Ramos (cell line): ENCODE measurements around the gene KRTAP9-2.
"Not testable (repeated sequence)": the region's sequence is repeated elsewhere in the genome, so short reads cannot be mapped to it uniquely, and the experiment has no call there.

Experiments used
- in situ Hi-C: fragments of 300-500 bp; cut with MboI; formaldehyde crosslinking; loops from one replicate; pipeline ENCODE4 v1.14.3; 2022; ENCODE audit warnings: low sequenced_read_pairs; ENCODE audit not compliant: unreplicated experiment

KRTAP9-2 gene

DNA sequence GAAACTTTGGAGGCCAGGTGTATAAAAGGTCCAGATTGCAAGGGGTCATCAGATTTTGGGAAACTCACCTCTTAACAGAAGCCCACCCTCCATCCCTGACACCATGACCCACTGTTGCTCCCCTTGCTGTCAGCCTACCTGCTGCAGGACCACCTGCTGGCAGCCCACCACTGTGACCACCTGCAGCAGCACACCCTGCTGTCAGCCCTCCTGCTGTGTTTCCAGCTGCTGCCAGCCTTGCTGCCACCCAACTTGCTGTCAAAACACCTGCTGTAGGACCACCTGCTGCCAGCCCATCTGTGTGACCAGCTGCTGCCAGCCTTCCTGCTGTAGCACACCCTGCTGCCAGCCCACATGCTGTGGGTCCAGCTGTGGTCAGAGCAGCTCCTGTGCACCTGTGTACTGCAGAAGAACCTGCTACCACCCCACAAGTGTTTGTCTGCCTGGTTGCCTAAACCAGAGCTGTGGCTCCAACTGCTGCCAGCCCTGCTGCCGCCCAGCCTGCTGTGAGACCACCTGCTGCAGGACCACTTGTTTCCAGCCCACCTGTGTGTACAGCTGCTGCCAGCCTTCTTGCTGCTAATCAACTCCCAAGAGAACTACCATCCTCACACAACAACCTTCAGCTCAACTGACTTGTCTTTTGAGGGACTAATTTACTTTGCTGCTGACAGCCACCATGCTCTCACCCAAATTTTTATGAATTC is 6.1 kb downstream of the KRTAP9-2 start, which contains the start of gene KRTAP9-3:
Gene KRTAP9-3 (plus strand): TSS at position 51 of the 707 bp plus-strand sequence. CDS start 53 bp downstream, at position 104.
- in situ Hi-C loops, result not testable (repeated sequence)

DNA sequence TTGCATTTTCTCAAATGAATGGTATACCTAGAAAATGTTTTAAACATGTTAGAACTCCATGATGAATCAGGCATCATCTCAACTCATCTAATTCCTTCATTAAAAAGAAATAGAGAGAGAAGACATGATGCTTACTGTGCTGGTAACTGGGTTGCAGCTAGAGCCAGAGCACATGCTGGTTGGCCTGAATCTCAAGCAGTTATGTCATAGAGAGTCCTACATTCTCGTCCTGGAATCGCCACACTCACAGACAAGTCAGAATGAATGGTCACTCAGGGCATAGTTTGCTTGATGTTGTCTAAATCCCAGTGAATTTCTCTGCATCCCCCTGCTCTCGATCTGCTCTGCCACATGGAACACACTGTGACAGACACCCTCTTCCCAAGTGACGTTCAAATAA is 10.7 kb downstream of the KRTAP9-2 start:
- in situ Hi-C loops, result not testable (repeated sequence)

DNA sequence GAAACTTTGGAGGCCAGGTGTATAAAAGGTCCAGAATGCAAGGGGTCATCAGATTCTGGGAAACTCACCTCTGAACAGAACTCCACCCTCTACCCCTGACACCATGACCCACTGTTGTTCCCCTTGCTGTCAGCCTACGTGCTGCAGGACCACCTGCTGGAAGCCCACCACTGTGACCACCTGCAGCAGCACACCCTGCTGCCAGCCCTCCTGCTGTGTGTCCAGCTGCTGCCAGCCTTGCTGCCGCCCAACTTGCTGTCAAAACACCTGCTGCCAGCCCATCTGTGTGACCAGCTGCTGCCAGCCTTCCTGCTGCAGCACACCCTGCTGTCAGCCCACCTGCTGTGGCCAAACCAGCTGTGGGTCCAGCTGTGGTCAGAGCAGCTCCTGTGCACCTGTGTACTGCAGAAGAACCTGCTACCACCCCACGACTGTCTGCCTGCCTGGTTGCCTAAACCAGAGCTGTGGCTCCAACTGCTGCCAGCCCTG is 11.5 kb downstream of the KRTAP9-2 start, which contains the start of gene KRTAP9-8:
Gene KRTAP9-8 (plus strand): TSS at position 51 of the 489 bp plus-strand sequence. CDS start 53 bp downstream, at position 104.
- in situ Hi-C loops, result not testable (repeated sequence)

DNA sequence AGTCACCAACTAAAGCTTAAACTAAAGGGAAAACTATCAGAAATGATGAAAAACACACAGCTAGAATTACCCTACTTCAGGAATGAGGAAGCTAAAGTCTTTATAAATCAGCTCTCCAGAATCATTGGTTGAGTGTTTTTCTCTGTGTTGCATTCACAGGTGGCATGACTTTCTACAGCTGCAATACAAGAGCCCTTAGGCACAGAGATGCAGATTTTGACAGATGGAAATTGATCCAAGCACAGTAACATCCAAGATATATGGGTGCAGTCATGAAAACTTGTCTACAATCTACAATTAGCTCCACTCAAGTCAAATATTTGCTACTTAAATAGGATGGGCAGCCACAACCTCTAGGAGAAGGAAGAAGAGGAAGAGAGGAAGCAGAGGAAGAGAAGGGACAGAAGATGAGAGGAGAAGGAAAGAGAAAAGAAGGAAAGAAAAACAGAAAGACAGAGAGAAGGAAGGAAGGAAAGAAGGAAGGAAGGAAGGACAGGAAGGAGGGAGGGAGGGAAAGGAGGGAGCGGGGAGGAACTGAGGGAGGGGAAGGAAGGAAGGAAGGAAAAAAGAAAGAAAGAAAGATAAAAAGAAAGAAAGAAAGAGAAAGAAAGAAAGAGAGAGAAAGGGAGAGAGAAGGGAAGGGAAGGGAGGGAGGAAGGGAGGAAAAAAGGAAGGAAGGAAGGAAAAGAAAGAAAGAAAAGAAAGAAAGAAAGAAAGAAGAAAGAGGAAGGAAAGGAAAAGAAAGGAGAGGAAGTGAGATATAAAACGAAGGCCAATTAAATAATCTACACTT is 20.7 kb downstream of the KRTAP9-2 start:
- in situ Hi-C loops, result not testable (repeated sequence)

DNA sequence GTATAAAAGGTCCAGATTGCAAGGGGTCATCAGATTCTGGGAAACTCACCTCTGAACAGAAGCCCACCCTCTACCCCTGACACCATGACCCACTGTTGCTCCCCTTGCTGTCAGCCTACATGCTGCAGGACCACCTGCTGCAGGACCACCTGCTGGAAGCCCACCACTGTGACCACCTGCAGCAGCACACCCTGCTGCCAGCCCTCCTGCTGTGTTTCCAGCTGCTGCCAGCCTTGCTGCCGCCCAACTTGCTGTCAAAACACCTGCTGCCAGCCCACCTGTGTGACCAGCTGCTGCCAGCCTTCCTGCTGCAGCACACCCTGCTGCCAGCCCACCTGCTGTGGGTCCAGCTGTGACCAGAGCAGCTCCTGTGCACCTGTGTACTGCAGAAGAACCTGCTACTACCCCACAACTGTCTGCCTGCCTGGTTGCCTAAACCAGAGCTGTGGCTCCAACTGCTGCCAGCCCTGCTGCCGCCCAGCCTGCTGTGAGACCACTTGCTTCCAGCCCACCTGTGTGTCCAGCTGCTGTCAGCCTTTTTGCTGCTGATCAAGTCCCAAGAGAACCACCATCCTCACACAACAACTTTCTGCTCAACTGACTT is 23.3 kb downstream of the KRTAP9-2 start, which contains the start of gene KRTAP9-4:
Gene KRTAP9-4 (plus strand): TSS at position 51 of the 604 bp plus-strand sequence. CDS start 34 bp downstream, at position 85.
- in situ Hi-C loops, result not testable (repeated sequence)

DNA sequence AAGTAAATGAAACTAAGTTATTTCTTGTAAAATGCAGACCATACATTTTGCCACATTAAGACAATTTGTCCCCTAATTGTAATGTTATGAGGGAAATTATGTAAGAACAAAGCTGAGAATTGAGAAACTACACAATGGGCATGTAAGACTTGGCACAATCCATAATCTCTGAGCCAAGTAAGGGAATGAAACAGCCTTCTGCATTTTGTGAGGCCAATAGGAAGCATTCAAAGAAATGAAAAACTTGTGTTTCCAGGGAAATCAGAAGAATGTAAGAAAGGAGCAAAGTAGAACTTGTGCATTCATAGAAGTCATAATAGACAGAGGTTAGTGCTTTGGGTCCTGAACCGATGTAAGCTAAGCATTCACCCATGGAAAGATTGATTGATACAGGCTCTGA is 24.8 kb downstream of the KRTAP9-2 start:
- in situ Hi-C loops, result no loop called here

DNA sequence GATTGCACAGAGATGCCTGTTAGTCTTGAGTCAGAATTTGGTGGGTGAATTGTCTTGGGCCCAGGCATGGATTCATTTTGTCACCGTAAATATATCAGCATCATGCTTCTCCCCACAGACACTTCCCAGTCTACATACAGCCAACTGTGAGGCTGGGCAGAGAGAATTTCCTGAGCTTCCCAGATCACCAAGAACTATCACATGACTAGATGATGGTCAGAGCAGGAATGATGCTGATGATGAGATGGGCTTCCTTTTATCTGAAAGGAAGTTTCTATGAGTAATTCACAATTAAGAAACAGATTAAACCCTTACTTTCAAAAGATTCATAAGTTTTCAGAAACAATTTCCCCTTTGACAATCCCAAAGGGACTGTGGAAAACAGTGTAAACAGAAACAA is 28.4 kb downstream of the KRTAP9-2 start:
- in situ Hi-C loops, result no loop called here

DNA sequence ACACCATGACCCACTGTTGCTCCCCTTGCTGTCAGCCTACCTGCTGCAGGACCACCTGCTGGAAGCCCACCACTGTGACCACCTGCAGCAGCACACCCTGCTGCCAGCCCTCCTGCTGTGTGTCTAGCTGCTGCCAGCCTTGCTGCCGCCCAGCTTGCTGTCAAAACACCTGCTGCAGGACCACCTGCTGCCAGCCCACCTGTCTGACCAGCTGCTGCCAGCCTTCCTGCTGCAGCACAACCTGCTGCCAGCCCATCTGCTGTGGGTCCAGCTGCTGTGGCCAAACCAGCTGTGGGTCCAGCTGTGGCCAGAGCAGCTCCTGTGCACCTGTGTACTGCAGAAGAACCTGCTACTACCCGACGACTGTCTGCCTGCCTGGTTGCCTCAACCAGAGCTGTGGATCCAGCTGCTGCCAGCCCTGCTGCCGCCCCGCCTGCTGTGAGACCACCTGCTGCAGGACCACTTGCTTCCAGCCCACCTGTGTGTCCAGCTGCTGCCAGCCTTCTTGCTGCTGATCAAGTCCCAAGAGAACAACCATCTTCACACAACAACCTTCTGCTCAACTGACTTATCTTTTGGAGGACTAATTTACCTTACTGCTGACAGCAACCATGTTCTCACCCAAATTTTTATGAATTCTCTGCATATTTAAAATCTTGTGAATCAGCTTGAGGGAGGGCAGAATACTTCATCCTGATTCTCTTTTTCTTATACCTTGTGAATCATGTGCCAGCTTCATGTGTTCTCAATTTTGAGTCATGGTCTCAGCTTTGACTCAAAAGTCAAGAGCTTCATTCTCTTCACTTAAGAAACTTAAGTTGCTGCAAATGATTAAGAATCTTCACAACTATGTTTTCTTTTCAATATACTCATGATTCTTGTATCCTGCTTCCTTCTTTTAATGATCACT is 29.2 kb downstream of the KRTAP9-2 start, which contains the start of gene KRTAP9-9:
Gene KRTAP9-9 (plus strand): TSS at position 4 of the 910 bp plus-strand sequence.
- in situ Hi-C loops, result not testable (repeated sequence)

DNA sequence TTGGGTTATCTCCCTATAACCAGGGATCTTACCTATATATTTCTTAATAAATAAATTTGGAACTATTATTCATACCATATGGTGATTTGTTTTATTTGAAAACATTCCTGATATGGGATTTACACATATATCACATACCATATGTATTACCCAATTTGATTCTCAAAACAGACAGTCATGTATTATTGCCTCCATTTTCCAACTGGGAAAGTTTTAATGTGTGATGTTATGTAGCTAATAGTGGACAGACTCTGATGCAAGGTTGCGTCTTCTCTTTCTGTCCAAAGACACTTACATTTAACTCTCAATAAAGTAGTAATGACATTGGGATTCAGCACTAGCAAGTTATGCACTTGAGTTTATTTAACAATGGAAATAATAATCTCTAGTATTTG is 29.8 kb downstream of the KRTAP9-2 start:
- in situ Hi-C loops, result no loop called here

DNA sequence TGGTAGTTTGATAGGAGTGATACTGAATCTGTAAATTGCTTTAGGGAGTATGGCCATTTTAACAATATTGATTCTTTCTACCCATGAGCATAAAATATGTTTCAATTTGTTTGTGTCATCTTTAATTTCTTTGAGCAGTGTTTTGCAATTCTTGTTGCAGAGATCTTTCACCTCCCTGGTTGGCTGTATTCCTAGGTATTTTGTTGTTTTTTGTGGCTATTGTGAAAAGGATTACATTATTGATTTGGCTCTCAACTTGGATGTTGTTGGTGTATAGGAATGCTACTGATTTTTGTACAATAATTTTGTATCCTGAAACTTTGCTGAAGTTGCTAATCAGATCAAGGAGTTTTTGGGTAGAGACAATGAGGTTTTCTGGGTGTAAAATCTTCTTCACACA is 32.0 kb downstream of the KRTAP9-2 start:
- in situ Hi-C loops, result no loop called here

DNA sequence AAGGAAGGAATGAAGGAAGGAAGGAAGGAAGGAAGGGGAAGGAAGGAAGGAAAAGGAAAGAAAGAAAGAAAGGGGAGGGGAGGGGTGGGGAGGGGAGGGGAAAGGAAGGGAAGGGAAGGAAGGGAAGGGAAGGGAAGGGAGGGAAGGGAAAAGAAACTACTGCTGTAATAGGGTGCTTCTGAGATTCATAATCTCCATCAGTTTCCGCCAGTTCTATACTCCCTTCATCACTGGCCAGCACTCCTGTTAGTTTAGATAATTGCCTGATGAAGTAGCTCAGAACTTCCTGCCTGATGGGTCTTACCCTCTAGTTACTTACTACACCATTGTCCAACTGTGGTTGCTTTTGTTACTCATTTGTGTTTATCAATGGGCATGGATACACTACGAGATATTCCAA is 36.8 kb downstream of the KRTAP9-2 start:
- in situ Hi-C loops, result no loop called here

DNA sequence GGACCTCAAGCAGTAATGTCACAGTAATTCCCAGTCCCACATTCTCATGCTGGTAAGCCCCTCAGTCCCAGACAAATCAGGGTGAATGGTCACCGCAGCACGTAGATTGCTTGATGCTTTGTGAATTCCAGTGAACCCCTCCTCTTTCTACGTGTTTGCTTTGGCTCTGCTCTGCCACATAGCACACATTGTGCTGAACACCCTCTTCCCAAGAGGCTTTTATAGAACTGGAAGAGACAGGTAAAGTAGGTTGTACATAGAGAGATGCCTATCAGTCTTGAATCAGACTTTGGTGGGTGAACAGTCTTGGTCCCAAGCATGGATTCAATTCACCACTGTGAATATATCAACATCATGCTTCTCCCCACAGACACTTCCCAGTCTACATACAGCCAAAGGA is 38.2 kb downstream of the KRTAP9-2 start:
- in situ Hi-C loops, result no loop called here

DNA sequence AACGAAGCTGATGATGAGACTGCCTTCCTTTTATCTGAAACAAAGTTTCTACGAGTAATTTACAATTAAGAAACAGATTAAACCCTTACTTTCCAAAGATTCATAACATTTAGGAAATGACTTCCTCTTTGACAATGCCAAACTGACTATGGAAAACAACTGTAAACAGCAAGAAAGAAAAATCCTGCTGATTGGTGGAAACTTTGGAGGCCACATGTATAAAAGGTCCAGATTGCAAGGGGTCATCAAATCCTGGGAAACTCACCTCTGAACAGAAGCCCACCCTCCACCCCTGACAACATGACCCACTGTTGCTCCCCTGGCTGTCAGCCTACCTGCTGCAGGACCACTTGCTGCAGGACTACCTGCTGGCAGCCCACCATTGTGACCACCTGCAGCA is 38.6 kb downstream of the KRTAP9-2 start, which contains the start of gene KRTAP9-6:
Gene KRTAP9-6 (plus strand): TSS at position 301 of the 400 bp plus-strand sequence. CDS start 0 bp downstream, at position 301.
- in situ Hi-C loops, result no loop called here

DNA sequence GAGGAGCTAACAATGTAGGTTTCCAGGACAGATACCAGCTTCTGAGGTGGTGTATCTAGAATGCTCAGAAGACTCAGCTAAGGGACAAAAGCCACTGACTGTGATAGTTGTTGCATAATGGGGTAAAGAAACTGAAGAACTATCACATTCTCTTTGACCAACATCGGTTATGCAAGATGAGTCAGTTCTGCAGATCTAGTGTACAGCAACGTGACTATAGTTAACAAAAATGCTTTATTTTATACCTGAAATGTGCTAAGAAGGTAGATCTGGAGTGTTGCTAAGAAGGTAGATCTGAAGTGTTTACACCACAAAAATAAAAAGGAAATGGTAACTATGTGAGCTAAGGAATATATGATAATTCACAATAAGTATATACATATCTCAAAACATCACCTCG is 41.3 kb downstream of the KRTAP9-2 start:
- in situ Hi-C loops, result no loop called here

DNA sequence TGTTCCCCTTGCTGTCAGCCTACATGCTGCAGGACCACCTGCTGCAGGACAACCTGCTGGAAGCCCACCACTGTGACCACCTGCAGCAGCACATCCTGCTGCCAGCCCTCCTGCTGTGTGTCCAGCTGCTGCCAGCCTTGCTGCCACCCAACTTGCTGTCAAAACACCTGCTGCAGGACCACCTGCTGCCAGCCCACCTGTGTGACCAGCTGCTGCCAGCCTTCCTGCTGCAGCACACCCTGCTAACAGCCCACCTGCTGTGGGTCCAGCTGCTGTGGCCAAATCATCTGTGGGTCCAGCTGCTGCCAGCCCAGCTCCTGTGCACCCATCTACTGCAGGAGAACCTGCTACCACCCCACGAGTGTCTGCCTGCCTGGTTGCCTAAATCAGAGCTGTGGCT is 44.9 kb downstream of the KRTAP9-2 start:
- in situ Hi-C loops, result not testable (repeated sequence)

DNA sequence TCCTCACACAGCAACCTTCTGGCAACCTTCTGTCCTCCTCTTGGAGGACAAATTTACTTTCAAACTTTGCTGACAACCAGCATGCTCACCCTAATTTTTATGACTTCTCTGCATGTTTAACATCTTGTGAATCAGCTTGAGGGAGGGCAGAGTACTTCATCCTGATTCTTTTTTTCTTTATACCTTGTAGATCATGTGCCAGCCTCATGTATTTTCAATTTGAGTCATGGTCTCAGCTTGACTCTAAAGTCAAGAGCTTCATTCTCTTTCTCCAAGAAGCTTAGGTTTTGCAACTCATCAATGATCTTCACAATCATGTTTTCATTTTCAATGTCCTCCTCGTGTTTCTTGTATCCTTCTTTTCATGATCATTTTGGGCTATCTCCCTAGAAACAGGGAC is 45.4 kb downstream of the KRTAP9-2 start:
- in situ Hi-C loops, result no loop called here

DNA sequence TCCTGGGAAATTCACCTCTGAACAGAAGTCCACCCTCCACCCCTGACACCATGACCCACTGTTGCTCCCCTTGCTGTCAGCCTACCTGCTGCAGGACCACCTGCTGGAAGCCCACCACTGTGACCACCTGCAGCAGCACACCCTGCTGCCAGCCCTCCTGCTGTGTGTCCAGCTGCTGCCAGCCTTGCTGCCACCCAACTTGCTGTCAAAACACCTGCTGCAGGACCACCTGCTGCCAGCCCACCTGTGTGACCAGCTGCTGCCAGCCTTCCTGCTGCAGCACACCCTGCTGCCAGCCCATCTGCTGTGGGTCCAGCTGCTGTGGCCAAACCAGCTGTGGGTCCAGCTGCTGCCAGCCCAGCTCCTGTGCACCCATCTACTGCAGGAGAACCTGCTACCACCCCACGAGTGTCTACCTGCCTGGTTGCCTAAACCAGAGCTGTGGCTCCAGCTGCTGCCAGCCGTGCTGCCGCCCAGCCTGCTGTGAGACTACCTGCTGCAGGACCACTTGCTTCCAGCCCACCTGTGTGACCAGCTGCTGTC is 49.3 kb downstream of the KRTAP9-2 start, which contains the start of gene KRTAP9-7:
Gene KRTAP9-7 (plus strand): TSS at position 51 of the 543 bp plus-strand sequence. CDS start 0 bp downstream, at position 51.
- in situ Hi-C loops, result not testable (repeated sequence)
